ENCODE data around the gene MCUB. TPM values are rescaled to one million over a fixed set of nuclear protein-coding genes. Genes with fewer than 3 reads are reported as not detected.
"Not testable (repeated sequence)": the region's sequence is repeated elsewhere in the genome, so short reads cannot be mapped to it uniquely, and the experiment has no call there.

MCUB gene
- total RNA-seq, 1 donor from 2014 or later = 37.1 TPM

GRCh38 chr4:109589605-109590004 is 29.6 kb downstream of the MCUB start:
- no peak overlapping the region for H3K27ac Mint-ChIP-seq
- intact Hi-C loops (cut with micrococcal nuclease) = no loop called here
- peaks cover 34% of the 10 kb centered on the region for H3K4me1 Mint-ChIP-seq (ENCODE audit: low read depth)
- H3K9me3 Mint-ChIP-seq = no peaks in the 10 kb centered on the region
- H3K36me3 Mint-ChIP-seq (ENCODE audit: low read depth) = peaks cover 20% of the 10 kb centered on the region
- no peaks in the 10 kb centered on the region for H3K27me3 Mint-ChIP-seq (ENCODE audit: low read depth)
- no peak for DNase-seq (ENCODE audit: low spot score)
- no peak overlapping the region for H3K4me3 Mint-ChIP-seq (ENCODE audit: low read depth)

GRCh38 chr4:109590905-109591304 is 30.9 kb downstream of the MCUB start:
- Mint-ChIP-seq H3K27me3 (ENCODE audit: low read depth) (no peaks in the 10 kb centered on the region), H3K9me3 (no peaks in the 10 kb centered on the region), H3K4me1 (ENCODE audit: low read depth) (peaks cover 26% of the 10 kb centered on the region), H3K4me3 (ENCODE audit: low read depth) (no peak overlapping the region), H3K27ac (no peak overlapping the region), H3K36me3 (ENCODE audit: low read depth) (peaks cover 11% of the 10 kb centered on the region)
- intact Hi-C loops (cut with micrococcal nuclease) = no loop called here
- no peak for DNase-seq (ENCODE audit: low spot score)

- no peak overlapping the region for H3K27ac Mint-ChIP-seq
- no peak overlapping the region for H3K4me3 Mint-ChIP-seq (ENCODE audit: low read depth)
- DNase-seq (ENCODE audit: low spot score) = no peak
- intact Hi-C loops (cut with micrococcal nuclease) = no loop called here
- peaks cover 23% of the 10 kb centered on the region for H3K4me1 Mint-ChIP-seq (ENCODE audit: low read depth)
- no peaks in the 10 kb centered on the region for H3K27me3 Mint-ChIP-seq (ENCODE audit: low read depth)
- no peaks in the 10 kb centered on the region for H3K9me3 Mint-ChIP-seq
- peaks cover 4% of the 10 kb centered on the region for H3K36me3 Mint-ChIP-seq (ENCODE audit: low read depth)
Measured at GRCh38 chr4:109592367-109592766, 32.3 kb downstream of the MCUB start.

- H3K4me1 Mint-ChIP-seq (ENCODE audit: low read depth); DNase-seq (ENCODE audit: low spot score); H3K9me3 Mint-ChIP-seq; H3K4me3 Mint-ChIP-seq (ENCODE audit: low read depth); H3K27me3 Mint-ChIP-seq (ENCODE audit: low read depth); intact Hi-C loops (cut with micrococcal nuclease); H3K27ac Mint-ChIP-seq: not testable (repeated sequence)
- H3K36me3 Mint-ChIP-seq (ENCODE audit: low read depth) = peaks cover 20% of the 10 kb centered on the region
Measured at GRCh38 chr4:109595123-109595522, 35.1 kb downstream of the MCUB start.

- peaks cover 21% of the 10 kb centered on the region for H3K36me3 Mint-ChIP-seq (ENCODE audit: low read depth)
- H3K4me3 Mint-ChIP-seq (ENCODE audit: low read depth); DNase-seq (ENCODE audit: low spot score); H3K4me1 Mint-ChIP-seq (ENCODE audit: low read depth); H3K27me3 Mint-ChIP-seq (ENCODE audit: low read depth); intact Hi-C loops (cut with micrococcal nuclease); H3K27ac Mint-ChIP-seq; H3K9me3 Mint-ChIP-seq: not testable (repeated sequence)
Measured at GRCh38 chr4:109596420-109597085, 36.5 kb downstream of the MCUB start.

- DNase-seq (ENCODE audit: low spot score) = no peak
- Mint-ChIP-seq H3K27ac (no peak overlapping the region), H3K27me3 (ENCODE audit: low read depth) (no peaks in the 10 kb centered on the region), H3K9me3 (peaks cover 24% of the 10 kb centered on the region), H3K4me1 (ENCODE audit: low read depth) (no peaks in the 10 kb centered on the region), H3K36me3 (ENCODE audit: low read depth) (peaks cover 39% of the 10 kb centered on the region), H3K4me3 (ENCODE audit: low read depth) (no peak overlapping the region)
- intact Hi-C loops (cut with micrococcal nuclease) = no loop called here
Measured at GRCh38 chr4:109599046-109599652, 39.1 kb downstream of the MCUB start.

GRCh38 chr4:109600431-109600830 is 40.4 kb downstream of the MCUB start:
- Mint-ChIP-seq H3K4me3 (ENCODE audit: low read depth) (no peak overlapping the region), H3K27ac (no peak overlapping the region), H3K36me3 (ENCODE audit: low read depth) (peaks cover 51% of the 10 kb centered on the region), H3K27me3 (ENCODE audit: low read depth) (no peaks in the 10 kb centered on the region), H3K9me3 (peaks cover 35% of the 10 kb centered on the region), H3K4me1 (ENCODE audit: low read depth) (no peaks in the 10 kb centered on the region)
- no peak for DNase-seq (ENCODE audit: low spot score)
- intact Hi-C loops (cut with micrococcal nuclease) = no loop called here

- no peak for DNase-seq (ENCODE audit: low spot score)
- H3K9me3 Mint-ChIP-seq = peaks cover 42% of the 10 kb centered on the region
- peaks cover 58% of the 10 kb centered on the region for H3K36me3 Mint-ChIP-seq (ENCODE audit: low read depth)
- H3K4me1 Mint-ChIP-seq (ENCODE audit: low read depth) = peaks cover 2% of the 10 kb centered on the region
- H3K4me3 Mint-ChIP-seq (ENCODE audit: low read depth) = no peak overlapping the region
- intact Hi-C loops (cut with micrococcal nuclease) = no loop called here
- H3K27ac Mint-ChIP-seq = no peak overlapping the region
- no peaks in the 10 kb centered on the region for H3K27me3 Mint-ChIP-seq (ENCODE audit: low read depth)
Measured at GRCh38 chr4:109601336-109601735, 41.3 kb downstream of the MCUB start.

- intact Hi-C loops (cut with micrococcal nuclease) = no loop called here
- no peak overlapping the region for H3K27ac Mint-ChIP-seq
Measured at GRCh38 chr4:109607976-109608375, 47.9 kb downstream of the MCUB start.

GRCh38 chr4:109608879-109609278 is 48.8 kb downstream of the MCUB start:
- peaks cover 60% of the 10 kb centered on the region for H3K9me3 Mint-ChIP-seq
- no peak overlapping the region for H3K4me3 Mint-ChIP-seq (ENCODE audit: low read depth)
- H3K4me1 Mint-ChIP-seq (ENCODE audit: low read depth) = peaks cover 3% of the 10 kb centered on the region
- H3K36me3 Mint-ChIP-seq (ENCODE audit: low read depth) = peaks cover 70% of the 10 kb centered on the region
- intact Hi-C loops (cut with micrococcal nuclease) = no loop called here
- no peak overlapping the region for H3K27ac Mint-ChIP-seq
- H3K27me3 Mint-ChIP-seq (ENCODE audit: low read depth) = no peaks in the 10 kb centered on the region
- no peak for DNase-seq (ENCODE audit: low spot score)

More at GRCh38 chr4:109607976-109608375, 47.9 kb downstream of the MCUB start:
- peaks cover 3% of the 10 kb centered on the region for H3K4me1 Mint-ChIP-seq (ENCODE audit: low read depth)
- H3K36me3 Mint-ChIP-seq (ENCODE audit: low read depth) = peaks cover 74% of the 10 kb centered on the region
- H3K4me3 Mint-ChIP-seq (ENCODE audit: low read depth) = no peak overlapping the region
- H3K27me3 Mint-ChIP-seq (ENCODE audit: low read depth) = no peaks in the 10 kb centered on the region
- H3K9me3 Mint-ChIP-seq = peaks cover 62% of the 10 kb centered on the region
- no peak for DNase-seq (ENCODE audit: low spot score)

GRCh38 chr4:109609431-109609830 is 49.4 kb downstream of the MCUB start:
- peaks cover 59% of the 10 kb centered on the region for H3K9me3 Mint-ChIP-seq
- H3K4me3 Mint-ChIP-seq (ENCODE audit: low read depth) = no peak overlapping the region
- intact Hi-C loops (cut with micrococcal nuclease) = no loop called here
- no peaks in the 10 kb centered on the region for H3K27me3 Mint-ChIP-seq (ENCODE audit: low read depth)
- no peak overlapping the region for H3K27ac Mint-ChIP-seq
- peaks cover 68% of the 10 kb centered on the region for H3K36me3 Mint-ChIP-seq (ENCODE audit: low read depth)
- DNase-seq (ENCODE audit: low spot score) = no peak
- H3K4me1 Mint-ChIP-seq (ENCODE audit: low read depth) = peaks cover 3% of the 10 kb centered on the region

GRCh38 chr4:109610489-109610888 is 50.4 kb downstream of the MCUB start:
- Mint-ChIP-seq H3K4me3 (ENCODE audit: low read depth) (no peak overlapping the region), H3K36me3 (ENCODE audit: low read depth) (peaks cover 58% of the 10 kb centered on the region), H3K27me3 (ENCODE audit: low read depth) (no peaks in the 10 kb centered on the region), H3K27ac (no peak overlapping the region), H3K4me1 (ENCODE audit: low read depth) (peaks cover 3% of the 10 kb centered on the region), H3K9me3 (peaks cover 48% of the 10 kb centered on the region)
- DNase-seq (ENCODE audit: low spot score) = no peak
- intact Hi-C loops (cut with micrococcal nuclease) = no loop called here

- H3K27me3 Mint-ChIP-seq (ENCODE audit: low read depth) = no peaks in the 10 kb centered on the region
- H3K4me1 Mint-ChIP-seq (ENCODE audit: low read depth) = peaks cover 4% of the 10 kb centered on the region
- H3K9me3 Mint-ChIP-seq = peaks cover 44% of the 10 kb centered on the region
- intact Hi-C loops (cut with micrococcal nuclease) = no loop called here
- no peak overlapping the region for H3K27ac Mint-ChIP-seq
- no peak overlapping the region for H3K4me3 Mint-ChIP-seq (ENCODE audit: low read depth)
- DNase-seq (ENCODE audit: low spot score) = no peak
- H3K36me3 Mint-ChIP-seq (ENCODE audit: low read depth) = peaks cover 54% of the 10 kb centered on the region
Measured at GRCh38 chr4:109611045-109611646, 51.1 kb downstream of the MCUB start.

Measured in activated T-helper 2 cell treated with anti-CD3 and anti-CD28 coated beads, Interferon-gamma antibody, Interleukin-2, Interleukin-4, amounts not matched to agents 10 μg/mL and 5 μg/mL and 100 μg/mL, durations not matched to agents 14 hours and 24 hours and 36 hours (primary cell).